Measurements from ENCODE around the gene DOCK2. TPM values are rescaled to one million over a fixed set of nuclear protein-coding genes. Genes with fewer than 3 reads are reported as not detected.
A peak's percentile ranks its signal among the peaks of the same experiment; 100 is the strongest.

DOCK2 gene
- total RNA-seq (2022) (0.39 and 0.42 TPM in 2 replicates), Bru-seq, nascent RNA (percentile 8 among the genes with signal in this experiment), BruChase-seq, experiment 1, labeled RNA remaining after a 6-hour chase (percentile 5 among the genes with signal in this experiment), BruChase-seq, experiment 2, labeled RNA remaining after a 2-hour chase (percentile 5 among the genes with signal in this experiment)
- long read RNA-seq: 0 reads

DNA sequence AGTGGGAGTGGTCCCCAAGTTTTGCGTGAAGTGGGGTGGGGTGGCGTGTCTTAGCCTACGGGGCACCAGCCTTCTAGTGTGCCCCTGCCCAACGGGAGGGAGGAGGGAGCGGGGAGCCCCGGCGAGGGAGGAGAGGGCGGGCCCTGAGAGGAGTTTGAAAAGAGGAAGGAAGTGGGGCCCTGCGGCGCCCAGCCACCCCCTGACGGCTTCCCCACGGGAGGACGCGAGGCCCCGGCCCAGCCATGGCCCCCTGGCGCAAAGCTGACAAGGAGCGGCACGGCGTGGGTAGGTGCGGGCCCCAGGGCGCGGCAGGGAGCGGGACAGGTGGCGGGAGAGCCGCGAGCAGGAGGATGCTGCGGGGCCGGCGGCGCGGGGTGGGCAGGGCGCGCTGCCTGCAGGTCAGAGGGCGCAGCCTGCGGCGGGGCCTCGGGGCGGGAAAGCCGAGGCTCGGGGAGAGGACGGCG is at the start of gene DOCK2:
DOCK2 (plus strand) TSS at position 191 of the 464 bp plus-strand sequence; CDS start at position 243, 52 bp downstream.
- no peaks in the 10 kb centered on the region for H3K36me3 Mint-ChIP-seq (ENCODE audit: insufficient read depth, unreplicated experiment)
- H3K27me3 Mint-ChIP-seq (ENCODE audit: insufficient read depth, unreplicated experiment): no peaks in the 10 kb centered on the region
- CTCF ChIA-PET: no interaction called here

DNA sequence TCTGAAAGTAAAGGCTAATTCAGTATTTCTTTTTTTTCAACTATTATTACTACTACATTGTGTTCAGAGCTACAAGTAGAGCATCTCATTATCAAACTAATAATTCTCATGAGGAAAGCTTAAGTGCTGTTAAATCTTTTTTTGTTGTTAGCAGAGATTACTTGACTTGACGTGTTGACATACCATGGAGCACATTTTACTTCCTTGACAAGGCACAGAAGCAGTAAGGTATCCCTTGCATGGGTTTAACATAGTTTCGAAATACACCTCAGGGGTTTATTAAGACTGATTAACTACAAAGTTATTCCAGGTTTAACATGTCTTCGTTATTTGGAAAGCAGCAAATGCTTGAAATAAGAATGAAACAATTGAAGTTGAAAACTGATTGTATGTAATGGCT is 46.5 kb upstream of the DOCK2 start:
- H3K27ac Mint-ChIP-seq (ENCODE audit: low read depth, unreplicated experiment): peak overlapping the region; percentile 72
- intact Hi-C loops (cut with micrococcal nuclease): no loop called here
- BruUV-seq (replicated peaks): no TSS peak
- ChIA-PET CTCF (interaction anchor here (0.6 to 1.7 kb wide), 2 partner anchors 390 to 665 kb away, joined by 3 to 8 read pairs; partner anchors contain the start of gene INSYN2B), POLR2A (interaction anchor here (0.7 kb wide), 1 partner anchor 15 kb away, joined by 3 read pairs; no protein-coding TSS in a partner anchor)
- TF ChIP-seq, protein P1, sequence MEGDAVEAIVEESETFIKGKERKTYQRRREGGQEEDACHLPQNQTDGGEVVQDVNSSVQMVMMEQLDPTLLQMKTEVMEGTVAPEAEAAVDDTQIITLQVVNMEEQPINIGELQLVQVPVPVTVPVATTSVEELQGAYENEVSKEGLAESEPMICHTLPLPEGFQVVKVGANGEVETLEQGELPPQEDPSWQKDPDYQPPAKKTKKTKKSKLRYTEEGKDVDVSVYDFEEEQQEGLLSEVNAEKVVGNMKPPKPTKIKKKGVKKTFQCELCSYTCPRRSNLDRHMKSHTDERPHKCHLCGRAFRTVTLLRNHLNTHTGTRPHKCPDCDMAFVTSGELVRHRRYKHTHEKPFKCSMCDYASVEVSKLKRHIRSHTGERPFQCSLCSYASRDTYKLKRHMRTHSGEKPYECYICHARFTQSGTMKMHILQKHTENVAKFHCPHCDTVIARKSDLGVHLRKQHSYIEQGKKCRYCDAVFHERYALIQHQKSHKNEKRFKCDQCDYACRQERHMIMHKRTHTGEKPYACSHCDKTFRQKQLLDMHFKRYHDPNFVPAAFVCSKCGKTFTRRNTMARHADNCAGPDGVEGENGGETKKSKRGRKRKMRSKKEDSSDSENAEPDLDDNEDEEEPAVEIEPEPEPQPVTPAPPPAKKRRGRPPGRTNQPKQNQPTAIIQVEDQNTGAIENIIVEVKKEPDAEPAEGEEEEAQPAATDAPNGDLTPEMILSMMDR (IDR thresholded peaks at IDR 0.05; ENCODE audit: unreplicated experiment): no peak
- peak; percentile 17 for DNase-seq (ENCODE audit: unreplicated experiment)
- H3K4me1 Mint-ChIP-seq (ENCODE audit: insufficient read depth, unreplicated experiment): peaks cover 31% of the 10 kb centered on the region
- no peaks in the 10 kb centered on the region for H3K9me3 Mint-ChIP-seq (ENCODE audit: unreplicated experiment)
- H3K4me3 Mint-ChIP-seq (ENCODE audit: unreplicated experiment): no peak overlapping the region
- no peaks in the 10 kb centered on the region for H3K27me3 Mint-ChIP-seq (ENCODE audit: insufficient read depth, unreplicated experiment)
- H3K36me3 Mint-ChIP-seq (ENCODE audit: insufficient read depth, unreplicated experiment): peaks cover 63% of the 10 kb centered on the region

More for the DNA sequence above, at the start of gene DOCK2:
- intact Hi-C loops (cut with micrococcal nuclease): no loop called here
- H3K9me3 Mint-ChIP-seq (ENCODE audit: unreplicated experiment): peaks cover 24% of the 10 kb centered on the region
- peaks cover 3% of the 10 kb centered on the region for H3K4me1 Mint-ChIP-seq (ENCODE audit: insufficient read depth, unreplicated experiment)
- TF ChIP-seq, protein P1 (IDR thresholded peaks at IDR 0.05; ENCODE audit: unreplicated experiment): no peak
- no peak within 1 kb of the TSS for H3K4me3 Mint-ChIP-seq (ENCODE audit: unreplicated experiment)
- no peak within 1 kb of the TSS for H3K27ac Mint-ChIP-seq (ENCODE audit: low read depth, unreplicated experiment)
- no TSS peak for BruUV-seq (replicated peaks)
- DNase-seq (ENCODE audit: unreplicated experiment): no peak
- POLR2A ChIA-PET: no interaction called here

DNA sequence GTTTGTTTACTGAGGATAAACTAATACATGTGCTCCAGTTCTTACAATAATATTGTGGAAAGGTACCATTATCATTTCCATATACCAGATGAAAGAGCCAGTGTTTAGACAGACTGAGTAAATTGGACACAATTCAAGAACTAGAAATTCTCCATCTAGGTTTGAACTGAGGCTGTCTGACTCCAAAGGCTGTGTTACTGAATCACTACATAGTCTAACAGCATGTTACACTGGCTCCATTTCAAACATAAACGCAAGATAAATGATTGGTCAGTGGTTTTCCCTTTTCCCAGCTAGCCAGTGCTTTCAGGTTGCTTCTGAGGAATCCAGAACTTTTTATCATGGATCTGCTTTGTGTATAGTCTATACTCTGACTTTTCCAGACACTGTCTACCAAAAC is 45.4 kb upstream of the DOCK2 start:
- ChIA-PET POLR2A (interaction anchor here (0.6 to 1.6 kb wide), 3 partner anchors 8 to 240 kb away, joined by 3 to 4 read pairs (median 3); partner anchors contain the start of gene SPDL1), CTCF (interaction anchor here (0.6 kb wide), 1 partner anchor 113 kb away, joined by 4 read pairs; no protein-coding TSS in a partner anchor)
- Mint-ChIP-seq H3K27ac (ENCODE audit: low read depth, unreplicated experiment) (peak overlapping the region; percentile 17), H3K27me3 (ENCODE audit: insufficient read depth, unreplicated experiment) (no peaks in the 10 kb centered on the region), H3K9me3 (ENCODE audit: unreplicated experiment) (no peaks in the 10 kb centered on the region), H3K4me3 (ENCODE audit: unreplicated experiment) (no peak overlapping the region), H3K36me3 (ENCODE audit: insufficient read depth, unreplicated experiment) (peaks cover 74% of the 10 kb centered on the region), H3K4me1 (ENCODE audit: insufficient read depth, unreplicated experiment) (peaks cover 21% of the 10 kb centered on the region)
- BruUV-seq (replicated peaks): no TSS peak
- TF ChIP-seq, protein P1 (IDR thresholded peaks at IDR 0.05; ENCODE audit: unreplicated experiment): no peak
- DNase-seq (ENCODE audit: unreplicated experiment): no peak
- intact Hi-C loops (cut with micrococcal nuclease): no loop called here

DNA sequence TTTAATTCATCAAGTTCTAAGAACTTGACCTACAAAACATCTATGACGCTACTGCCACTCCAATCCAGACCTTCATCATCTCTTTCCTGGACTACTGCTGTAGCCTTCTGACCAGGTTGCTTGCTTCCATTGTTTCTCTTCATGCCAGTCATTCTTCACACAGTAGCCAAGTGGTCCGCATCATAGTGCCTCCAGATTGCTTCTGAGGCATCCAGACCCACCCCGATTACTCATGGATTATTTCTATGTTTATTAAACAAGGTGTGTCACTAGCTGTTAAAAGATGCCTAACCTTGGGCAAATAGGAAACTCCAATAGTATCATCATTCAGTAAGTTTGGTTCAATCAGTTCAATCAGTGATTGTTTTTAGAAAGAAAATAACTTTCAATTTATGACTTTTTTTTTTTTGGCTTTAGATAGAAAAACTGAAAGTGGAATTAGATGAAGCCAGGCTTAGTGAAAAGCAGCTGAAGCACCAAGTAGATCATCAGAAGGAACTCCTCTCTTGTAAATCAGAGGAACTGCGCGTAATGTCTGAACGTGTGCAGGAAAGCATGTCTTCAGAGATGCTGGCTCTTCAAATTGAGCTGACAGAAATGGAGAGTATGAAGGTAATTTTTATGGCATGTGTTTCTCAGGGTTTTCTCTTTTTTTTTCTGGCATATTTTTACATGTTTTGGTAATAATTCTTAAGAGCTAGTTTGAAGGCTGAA is 44.0 kb upstream of the DOCK2 start:
- Mint-ChIP-seq H3K27me3 (ENCODE audit: insufficient read depth, unreplicated experiment) (no peaks in the 10 kb centered on the region), H3K4me1 (ENCODE audit: insufficient read depth, unreplicated experiment) (peaks cover 15% of the 10 kb centered on the region), H3K27ac (ENCODE audit: low read depth, unreplicated experiment) (peak overlapping the region; percentile 39), H3K9me3 (ENCODE audit: unreplicated experiment) (no peaks in the 10 kb centered on the region), H3K4me3 (ENCODE audit: unreplicated experiment) (no peak overlapping the region), H3K36me3 (ENCODE audit: insufficient read depth, unreplicated experiment) (peaks cover 78% of the 10 kb centered on the region)
- POLR2A ChIA-PET: interaction anchor here (1.6 kb wide), 1 partner anchor 9 kb away, joined by 4 read pairs; the partner anchor contains the start of gene SPDL1
- BruUV-seq (replicated peaks): no TSS peak
- CTCF ChIA-PET: no interaction called here
- TF ChIP-seq, protein P1 (IDR thresholded peaks at IDR 0.05; ENCODE audit: unreplicated experiment): no peak
- intact Hi-C loops (cut with micrococcal nuclease): no loop called here
- no peak for DNase-seq (ENCODE audit: unreplicated experiment)
